ENCODE results near the gene ILRUN. TPM values are rescaled to one million over a fixed set of nuclear protein-coding genes. Genes with fewer than 3 reads are reported as not detected.

The ILRUN gene
- total and polyA plus RNA-seq, 9 of the 15 experiments (the other 6 are each of a cell fraction or from before 2014, with no cell fraction given), result 24.9 to 78.9 (median 53.4) TPM

DNA sequence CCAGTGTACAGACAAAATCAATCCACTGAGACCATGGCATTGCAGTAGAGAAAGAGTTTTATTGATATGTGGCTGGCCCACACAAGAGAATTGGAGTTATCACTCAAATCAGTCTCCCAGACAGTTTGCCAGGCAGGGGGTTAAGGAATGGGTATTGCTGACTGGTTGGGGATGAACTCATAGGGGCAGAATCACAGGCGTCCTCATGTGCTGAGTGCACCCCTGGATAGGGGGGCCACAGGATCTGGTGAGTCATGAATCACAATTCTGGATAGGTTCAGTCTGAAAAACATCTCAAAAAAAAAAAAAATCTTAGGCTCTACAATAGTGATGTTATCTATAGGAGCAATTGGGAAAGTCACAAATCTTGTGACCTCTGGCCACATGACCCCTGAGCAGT lies 29.5 kb upstream of the ILRUN start:
- ATAC-seq, result no peak
- in situ Hi-C loops (cut with MboI), result no loop called here
- no peak for TF ChIP-seq ZNF134 (CRISPR knock-in tag; conservative IDR thresholded peaks at IDR 0.05)
- TF ChIP-seq, protein P1, sequence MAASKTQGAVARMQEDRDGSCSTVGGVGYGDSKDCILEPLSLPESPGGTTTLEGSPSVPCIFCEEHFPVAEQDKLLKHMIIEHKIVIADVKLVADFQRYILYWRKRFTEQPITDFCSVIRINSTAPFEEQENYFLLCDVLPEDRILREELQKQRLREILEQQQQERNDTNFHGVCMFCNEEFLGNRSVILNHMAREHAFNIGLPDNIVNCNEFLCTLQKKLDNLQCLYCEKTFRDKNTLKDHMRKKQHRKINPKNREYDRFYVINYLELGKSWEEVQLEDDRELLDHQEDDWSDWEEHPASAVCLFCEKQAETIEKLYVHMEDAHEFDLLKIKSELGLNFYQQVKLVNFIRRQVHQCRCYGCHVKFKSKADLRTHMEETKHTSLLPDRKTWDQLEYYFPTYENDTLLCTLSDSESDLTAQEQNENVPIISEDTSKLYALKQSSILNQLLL (CRISPR knock-in tag; IDR thresholded peaks at IDR 0.05; ENCODE audit: borderline replicate concordance), result no peak
- TF ChIP-seq JUNB (CRISPR knock-in tag; conservative IDR thresholded peaks at IDR 0.05), result no peak
- TF ChIP-seq PPARD (CRISPR knock-in tag; IDR thresholded peaks at IDR 0.05), result no peak
- TF ChIP-seq ZNF699 (CRISPR knock-in tag; IDR thresholded peaks at IDR 0.05; ENCODE audit: insufficient replicate concordance), result no peak
- TF ChIP-seq, protein P2, sequence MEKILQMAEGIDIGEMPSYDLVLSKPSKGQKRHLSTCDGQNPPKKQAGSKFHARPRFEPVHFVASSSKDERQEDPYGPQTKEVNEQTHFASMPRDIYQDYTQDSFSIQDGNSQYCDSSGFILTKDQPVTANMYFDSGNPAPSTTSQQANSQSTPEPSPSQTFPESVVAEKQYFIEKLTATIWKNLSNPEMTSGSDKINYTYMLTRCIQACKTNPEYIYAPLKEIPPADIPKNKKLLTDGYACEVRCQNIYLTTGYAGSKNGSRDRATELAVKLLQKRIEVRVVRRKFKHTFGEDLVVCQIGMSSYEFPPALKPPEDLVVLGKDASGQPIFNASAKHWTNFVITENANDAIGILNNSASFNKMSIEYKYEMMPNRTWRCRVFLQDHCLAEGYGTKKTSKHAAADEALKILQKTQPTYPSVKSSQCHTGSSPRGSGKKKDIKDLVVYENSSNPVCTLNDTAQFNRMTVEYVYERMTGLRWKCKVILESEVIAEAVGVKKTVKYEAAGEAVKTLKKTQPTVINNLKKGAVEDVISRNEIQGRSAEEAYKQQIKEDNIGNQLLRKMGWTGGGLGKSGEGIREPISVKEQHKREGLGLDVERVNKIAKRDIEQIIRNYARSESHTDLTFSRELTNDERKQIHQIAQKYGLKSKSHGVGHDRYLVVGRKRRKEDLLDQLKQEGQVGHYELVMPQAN (IDR thresholded peaks at IDR 0.05; ENCODE audit: borderline replicate concordance), result no peak
- TF ChIP-seq ZKSCAN3 (CRISPR knock-in tag; IDR thresholded peaks at IDR 0.05), result no peak
- TF ChIP-seq ZNF778 (CRISPR knock-in tag; IDR thresholded peaks at IDR 0.05), result no peak
- TF ChIP-seq SREBF2 (CRISPR knock-in tag; IDR thresholded peaks at IDR 0.05), result no peak
- TF ChIP-seq GATAD2A (IDR thresholded peaks at IDR 0.05), result no peak
- no peak for TF ChIP-seq SUPT5H (IDR thresholded peaks at IDR 0.05)
- TF ChIP-seq ZNF586 (CRISPR knock-in tag; conservative IDR thresholded peaks at IDR 0.05), result no peak
- TF ChIP-seq, protein P3, sequence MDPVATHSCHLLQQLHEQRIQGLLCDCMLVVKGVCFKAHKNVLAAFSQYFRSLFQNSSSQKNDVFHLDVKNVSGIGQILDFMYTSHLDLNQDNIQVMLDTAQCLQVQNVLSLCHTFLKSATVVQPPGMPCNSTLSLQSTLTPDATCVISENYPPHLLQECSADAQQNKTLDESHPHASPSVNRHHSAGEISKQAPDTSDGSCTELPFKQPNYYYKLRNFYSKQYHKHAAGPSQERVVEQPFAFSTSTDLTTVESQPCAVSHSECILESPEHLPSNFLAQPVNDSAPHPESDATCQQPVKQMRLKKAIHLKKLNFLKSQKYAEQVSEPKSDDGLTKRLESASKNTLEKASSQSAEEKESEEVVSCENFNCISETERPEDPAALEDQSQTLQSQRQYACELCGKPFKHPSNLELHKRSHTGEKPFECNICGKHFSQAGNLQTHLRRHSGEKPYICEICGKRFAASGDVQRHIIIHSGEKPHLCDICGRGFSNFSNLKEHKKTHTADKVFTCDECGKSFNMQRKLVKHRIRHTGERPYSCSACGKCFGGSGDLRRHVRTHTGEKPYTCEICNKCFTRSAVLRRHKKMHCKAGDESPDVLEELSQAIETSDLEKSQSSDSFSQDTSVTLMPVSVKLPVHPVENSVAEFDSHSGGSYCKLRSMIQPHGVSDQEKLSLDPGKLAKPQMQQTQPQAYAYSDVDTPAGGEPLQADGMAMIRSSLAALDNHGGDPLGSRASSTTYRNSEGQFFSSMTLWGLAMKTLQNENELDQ (CRISPR knock-in tag; IDR thresholded peaks at IDR 0.05; ENCODE audit: borderline replicate concordance), result no peak
- TF ChIP-seq, protein P4, sequence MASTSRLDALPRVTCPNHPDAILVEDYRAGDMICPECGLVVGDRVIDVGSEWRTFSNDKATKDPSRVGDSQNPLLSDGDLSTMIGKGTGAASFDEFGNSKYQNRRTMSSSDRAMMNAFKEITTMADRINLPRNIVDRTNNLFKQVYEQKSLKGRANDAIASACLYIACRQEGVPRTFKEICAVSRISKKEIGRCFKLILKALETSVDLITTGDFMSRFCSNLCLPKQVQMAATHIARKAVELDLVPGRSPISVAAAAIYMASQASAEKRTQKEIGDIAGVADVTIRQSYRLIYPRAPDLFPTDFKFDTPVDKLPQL (IDR thresholded peaks at IDR 0.05; ENCODE audit: extremely low read depth, insufficient read length), result no peak
- TF ChIP-seq YY1 (IDR thresholded peaks at IDR 0.05; ENCODE audit: borderline replicate concordance in 1 of 3, control insufficient read depth in 1 of 3, extremely low read depth in 1 of 3, insufficient read depth in 3 of 3, insufficient read length in 1 of 3, insufficient replicate concordance in 2 of 3, low read depth in 1 of 3, low read length in 2 of 3), result no peak
- no peak for TF ChIP-seq CREM (IDR thresholded peaks at IDR 0.05; ENCODE audit: low read depth)
- TF ChIP-seq ESRRA (IDR thresholded peaks at IDR 0.05; ENCODE audit: borderline replicate concordance, low read depth), result no peak

More for the DNA sequence above, 29.5 kb upstream of the ILRUN start:
- Histone ChIP-seq H4K20me1 (replicated peaks; ENCODE audit: control insufficient read depth, insufficient read depth, low read length) (no peaks in the 10 kb centered on the region), H3K4me1 (replicated peaks in 1 of 2; ENCODE audit: control insufficient read depth in 2 of 2, insufficient read depth in 2 of 2, low read length in 2 of 2) (peaks cover 0 to 13% of the 10 kb centered on the region in 2 experiments; a peak in 2 of 5 replicates), H3K36me3 (ENCODE audit: control insufficient read depth, insufficient read depth, low read length) (no peaks in the 10 kb centered on the region), H3K79me2 (ENCODE audit: control insufficient read depth, insufficient read depth, low read length) (no peaks in the 10 kb centered on the region), H3K4me2 (ENCODE audit: insufficient read depth, low read length) (no peak overlapping the region), H3K27me3 (ENCODE audit: control insufficient read depth in 2 of 2, insufficient read depth in 2 of 2, low read length in 2 of 2) (no peaks in the 10 kb centered on the region), H3K9me3 (replicated peaks; ENCODE audit: control insufficient read depth, insufficient read depth, low read depth, low read length) (peaks cover 7% of the 10 kb centered on the region; the same call in 1 of the 2 replicates), H2AFZ (ENCODE audit: low read depth, low read length) (no peak overlapping the region), H3K27ac (ENCODE audit: extremely low read depth, low read depth, low read length) (no peak overlapping the region), H3K9ac (ENCODE audit: insufficient read depth in 1 of 2, low read depth in 2 of 2, low read length in 2 of 2) (no peak overlapping the region), H3K9me1 (ENCODE audit: control insufficient read depth, insufficient read depth, low read length) (no peaks in the 10 kb centered on the region), H3K4me3 (no peak overlapping the region)
- BruUV-seq (replicated peaks), result no TSS peak
- peak in 2 of 4 experiments; percentile 42 to 48 for DNase-seq (ENCODE audit: extremely low read depth in 1 of 4, low spot score in 3 of 4)
- FAIRE-seq, result no peak
- ChIA-PET POLR2A (no interaction called here), CTCF (ENCODE audit: low intra/inter-chr PET ratio) (interaction anchor here (0.7 kb wide), 1 partner anchor 263 kb away, joined by 3 read pairs; no protein-coding TSS in a partner anchor)
- intact Hi-C loops (cut with micrococcal nuclease), result no loop called here
- WGBS (ENCODE audit: insufficient coverage, low coverage, missing lambda C conversion rate), result 67% methylated on average over 1 of the region's 1 CpG

Measured in K562 (cell line).